Type B pancreatic cell (in vitro differentiated cells): ENCODE data around the gene KRT23. TPM values are rescaled to one million over a fixed set of nuclear protein-coding genes. Genes with fewer than 3 reads are reported as not detected.
A peak's percentile ranks its signal among the peaks of the same experiment; 100 is the strongest.
"Not testable (repeated sequence)": the region's sequence is repeated elsewhere in the genome, so short reads cannot be mapped to it uniquely, and the experiment has no call there.

Experiments used
- DNase-seq: peaks from one replicate; pipeline ENCODE4 v3.0.0; 2021; ENCODE audit warnings: mixed read lengths; ENCODE audit not compliant: unreplicated experiment; ENCODE audit errors: extremely low spot score
- H3K27ac Mint-ChIP-seq: 2 replicates; pipeline ENCODE4 v1.8.0; 2021; ENCODE audit warnings: mild to moderate bottlenecking, mixed read lengths
- H3K27me3 Mint-ChIP-seq: 2 replicates; pipeline ENCODE4 v1.8.0; 2021; ENCODE audit warnings: mixed read lengths
- H3K36me3 Mint-ChIP-seq: 2 replicates; pipeline ENCODE4 v1.8.0; 2021; ENCODE audit warnings: mixed read lengths
- H3K4me1 Mint-ChIP-seq: one replicate; pipeline ENCODE4 v1.8.0; 2021; ENCODE audit warnings: mixed read lengths; ENCODE audit not compliant: unreplicated experiment
- H3K4me3 Mint-ChIP-seq: 2 replicates; pipeline ENCODE4 v1.8.0; 2021; ENCODE audit warnings: mild to moderate bottlenecking, mixed read lengths
- H3K9me3 Mint-ChIP-seq: 2 replicates; pipeline ENCODE4 v1.8.0; 2021; ENCODE audit warnings: mixed read lengths
- total RNA-seq: library from RNA; stranded (reverse); gene quantifications from 2 replicates; pipeline ENCODE4 v1.2.1, GENCODE V29; 2021; ENCODE audit warnings: low replicate concordance
- TF ChIP-seq, protein P1 (sequence below): fragments of 200-600 bp; sonication (generic); conservative IDR thresholded peaks from 2 replicates; pipeline ENCODE4 v1.5.0; 2021; ENCODE audit warnings: antibody characterized with exemption, mild to moderate bottlenecking

The KRT23 gene
- total RNA-seq, 1 donor from 2014 or later: 49.7 TPM

DNA sequence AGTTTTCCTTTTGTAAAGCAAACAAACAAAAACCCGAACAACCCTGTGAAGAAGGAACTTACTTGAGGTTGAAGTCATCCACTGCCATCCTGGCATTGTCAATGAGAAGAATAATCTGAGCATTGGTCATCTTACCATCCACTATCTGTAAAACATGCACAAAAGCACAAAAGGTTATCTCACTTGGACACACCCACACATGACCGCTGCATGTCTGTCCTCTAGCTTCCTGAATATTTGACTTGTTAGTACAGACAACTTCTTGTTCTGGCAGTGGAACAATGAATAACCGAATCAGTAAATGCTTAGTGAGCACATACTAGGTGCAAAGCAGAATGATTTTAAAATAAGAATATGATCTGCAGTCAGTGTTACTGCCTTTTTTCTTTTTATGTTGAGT is 6.1 kb downstream of the KRT23 start:
- Mint-ChIP-seq H3K9me3 (no peaks in the 10 kb centered on the region), H3K27me3 (no peaks in the 10 kb centered on the region), H3K4me3 (peak overlapping the region; percentile 29), H3K36me3 (peaks cover 4% of the 10 kb centered on the region), H3K27ac (peak overlapping the region; percentile 57), H3K4me1 (no peaks in the 10 kb centered on the region)
- DNase-seq: no peak
- TF ChIP-seq, protein P1, sequence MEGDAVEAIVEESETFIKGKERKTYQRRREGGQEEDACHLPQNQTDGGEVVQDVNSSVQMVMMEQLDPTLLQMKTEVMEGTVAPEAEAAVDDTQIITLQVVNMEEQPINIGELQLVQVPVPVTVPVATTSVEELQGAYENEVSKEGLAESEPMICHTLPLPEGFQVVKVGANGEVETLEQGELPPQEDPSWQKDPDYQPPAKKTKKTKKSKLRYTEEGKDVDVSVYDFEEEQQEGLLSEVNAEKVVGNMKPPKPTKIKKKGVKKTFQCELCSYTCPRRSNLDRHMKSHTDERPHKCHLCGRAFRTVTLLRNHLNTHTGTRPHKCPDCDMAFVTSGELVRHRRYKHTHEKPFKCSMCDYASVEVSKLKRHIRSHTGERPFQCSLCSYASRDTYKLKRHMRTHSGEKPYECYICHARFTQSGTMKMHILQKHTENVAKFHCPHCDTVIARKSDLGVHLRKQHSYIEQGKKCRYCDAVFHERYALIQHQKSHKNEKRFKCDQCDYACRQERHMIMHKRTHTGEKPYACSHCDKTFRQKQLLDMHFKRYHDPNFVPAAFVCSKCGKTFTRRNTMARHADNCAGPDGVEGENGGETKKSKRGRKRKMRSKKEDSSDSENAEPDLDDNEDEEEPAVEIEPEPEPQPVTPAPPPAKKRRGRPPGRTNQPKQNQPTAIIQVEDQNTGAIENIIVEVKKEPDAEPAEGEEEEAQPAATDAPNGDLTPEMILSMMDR: no peak

DNA sequence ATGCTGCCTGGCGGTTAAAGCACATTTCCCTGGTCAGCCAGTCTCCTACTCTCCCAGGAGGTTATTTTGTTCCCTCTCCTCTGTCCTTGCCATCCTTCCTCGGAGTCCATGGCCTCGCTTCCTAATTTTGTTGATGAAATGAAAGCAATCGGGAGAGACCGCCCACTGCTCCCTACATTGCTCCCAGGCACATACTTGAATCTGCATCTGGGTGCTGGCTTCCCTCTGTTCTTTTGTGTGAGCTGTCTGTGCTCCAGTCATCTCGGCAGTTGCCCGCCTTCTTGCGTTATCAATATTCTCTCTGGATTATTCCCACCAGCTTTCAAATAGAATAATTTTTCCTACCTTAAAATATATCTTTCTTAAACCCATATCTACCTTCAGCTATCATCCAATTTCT is 11.1 kb downstream of the KRT23 start:
- Mint-ChIP-seq H3K9me3 (no peaks in the 10 kb centered on the region), H3K4me1 (peaks cover 7% of the 10 kb centered on the region), H3K27me3 (no peaks in the 10 kb centered on the region), H3K27ac (peak overlapping the region; percentile 19), H3K4me3 (no peak overlapping the region), H3K36me3 (peaks cover 8% of the 10 kb centered on the region)
- no peak for DNase-seq
- TF ChIP-seq, protein P1: no peak

DNA sequence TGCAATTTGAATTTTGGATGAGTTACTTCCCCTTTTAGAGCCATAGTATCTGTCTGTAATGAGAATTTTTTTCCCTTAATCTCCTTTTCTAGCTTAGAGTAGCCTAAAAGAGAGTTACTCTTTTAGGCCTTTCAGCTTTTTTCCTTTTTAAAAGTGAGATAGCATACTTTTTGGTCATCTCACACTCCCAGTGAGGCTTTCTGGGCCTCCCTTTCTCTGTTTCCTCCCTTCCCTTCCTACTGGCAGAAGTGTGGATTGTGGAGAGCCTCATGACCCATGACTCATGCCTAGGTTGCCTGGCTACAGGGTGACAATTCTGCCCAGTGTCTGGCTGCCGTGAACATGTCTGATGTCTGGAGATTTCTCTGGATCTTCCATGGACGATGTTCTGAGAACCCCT is 15.2 kb downstream of the KRT23 start:
- Mint-ChIP-seq H3K4me3 (peak overlapping the region; percentile 13), H3K4me1 (peaks cover 7% of the 10 kb centered on the region), H3K36me3 (peaks cover 4% of the 10 kb centered on the region), H3K27me3 (no peaks in the 10 kb centered on the region), H3K9me3 (no peaks in the 10 kb centered on the region), H3K27ac (peak overlapping the region; percentile 91)
- TF ChIP-seq, protein P1: no peak
- no peak for DNase-seq

DNA sequence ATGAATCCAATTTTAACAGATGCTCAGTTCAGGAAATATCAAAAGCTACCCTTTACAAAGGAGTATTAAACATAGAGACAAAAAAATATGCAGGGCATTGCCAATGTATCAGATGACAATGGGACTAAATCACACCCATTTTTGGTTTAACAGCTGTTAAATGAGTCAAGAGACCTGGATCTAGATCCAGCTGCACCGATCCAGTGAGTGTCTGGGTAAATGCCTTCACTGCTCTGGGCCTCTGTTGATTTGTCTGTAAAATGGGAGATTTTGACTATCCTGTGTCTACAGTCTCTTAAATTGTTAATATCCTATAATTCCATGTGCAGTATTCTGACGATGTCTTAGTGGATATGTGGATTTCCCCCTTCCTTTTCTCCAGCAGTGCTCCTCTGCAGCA is 16.4 kb downstream of the KRT23 start:
- TF ChIP-seq, protein P1: no peak
- Mint-ChIP-seq H3K9me3 (no peaks in the 10 kb centered on the region), H3K36me3 (peaks cover 4% of the 10 kb centered on the region), H3K27me3 (no peaks in the 10 kb centered on the region), H3K4me1 (peaks cover 7% of the 10 kb centered on the region), H3K4me3 (no peak overlapping the region), H3K27ac (peak overlapping the region; percentile 71)
- DNase-seq: no peak

DNA sequence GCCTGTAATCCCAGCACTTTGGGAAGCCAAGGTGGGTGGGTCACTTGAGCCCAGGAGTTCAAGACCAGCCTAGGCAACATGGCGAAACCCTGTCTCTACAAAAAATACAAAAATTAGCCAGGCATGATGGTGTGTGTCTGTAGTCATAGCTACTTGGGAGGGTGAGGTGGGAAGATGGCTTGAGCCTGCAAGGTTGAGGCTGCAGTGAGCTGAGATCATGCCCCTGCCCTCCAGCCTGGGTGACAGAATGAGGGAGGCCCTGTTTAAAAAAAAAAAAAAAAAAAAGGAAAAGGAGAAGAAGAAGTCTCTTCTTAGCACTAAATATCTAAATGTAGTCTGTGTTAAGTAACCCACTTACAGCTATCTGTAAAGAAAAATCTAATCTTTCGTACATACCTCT is 20.3 kb downstream of the KRT23 start:
- H3K4me3 Mint-ChIP-seq, H3K9me3 Mint-ChIP-seq, H3K27ac Mint-ChIP-seq, H3K36me3 Mint-ChIP-seq, DNase-seq, H3K4me1 Mint-ChIP-seq, H3K27me3 Mint-ChIP-seq: not testable (repeated sequence)

DNA sequence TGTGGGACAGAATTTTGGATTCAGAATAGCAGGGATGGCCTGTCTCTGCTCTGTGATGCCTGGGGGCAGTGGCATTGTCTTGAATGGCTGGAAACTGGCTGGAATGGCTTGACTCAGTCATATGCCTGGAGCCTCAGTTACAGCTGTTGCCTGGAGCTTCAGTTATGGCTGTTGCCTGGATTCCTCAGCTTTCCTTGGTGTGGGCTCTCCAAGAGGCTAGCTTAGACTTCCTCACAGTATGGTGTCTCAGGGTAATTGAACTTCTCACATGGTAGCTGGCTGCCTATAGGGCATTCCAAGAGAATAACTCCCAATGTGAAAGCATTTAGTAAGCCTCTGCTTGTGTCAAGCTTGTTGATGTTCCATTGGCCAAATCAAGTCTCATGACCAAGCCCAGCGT is 21.1 kb downstream of the KRT23 start:
- Mint-ChIP-seq H3K4me3 (no peak overlapping the region), H3K27me3 (no peaks in the 10 kb centered on the region), H3K27ac (peak overlapping the region; percentile 90), H3K9me3 (no peaks in the 10 kb centered on the region), H3K4me1 (peaks cover 8% of the 10 kb centered on the region), H3K36me3 (no peaks in the 10 kb centered on the region)
- no peak for DNase-seq
- TF ChIP-seq, protein P1: no peak
